ENCODE data around the gene NUBP1. TPM values are rescaled to one million over a fixed set of nuclear protein-coding genes. Genes with fewer than 3 reads are reported as not detected.

The NUBP1 gene
- polyA plus RNA-seq, 1 donor (not counting 4 experiments of a cell fraction or from before 2014, with no cell fraction given): 22.2 TPM

DNA sequence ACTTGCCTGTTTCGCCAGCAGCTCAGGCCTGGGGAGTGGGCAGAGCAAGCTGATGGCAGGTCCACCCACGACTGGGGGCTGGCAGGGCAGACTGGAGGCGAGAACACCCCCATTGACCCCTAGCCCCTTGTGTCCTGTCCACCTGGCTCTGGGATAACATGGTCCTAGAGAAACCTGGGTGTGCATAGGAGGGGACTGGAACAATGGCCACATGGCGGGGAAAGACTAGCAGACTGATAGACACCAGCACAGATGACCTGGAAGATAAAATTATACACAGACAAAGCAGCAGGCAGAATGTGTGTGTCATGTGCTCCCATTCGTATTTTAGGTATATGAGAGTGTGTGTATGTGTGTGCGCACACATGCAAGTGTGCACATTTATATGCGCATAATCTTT lies 23.5 kb downstream of the NUBP1 start:
- no peaks in the 10 kb centered on the region for H3K9me3 ChIP-seq (ENCODE audit: control insufficient read depth, low read depth, low read length)
- no peak for TF ChIP-seq EZH2 (IDR thresholded peaks at IDR 0.05; ENCODE audit: low read length)
- TF ChIP-seq, protein P1, sequence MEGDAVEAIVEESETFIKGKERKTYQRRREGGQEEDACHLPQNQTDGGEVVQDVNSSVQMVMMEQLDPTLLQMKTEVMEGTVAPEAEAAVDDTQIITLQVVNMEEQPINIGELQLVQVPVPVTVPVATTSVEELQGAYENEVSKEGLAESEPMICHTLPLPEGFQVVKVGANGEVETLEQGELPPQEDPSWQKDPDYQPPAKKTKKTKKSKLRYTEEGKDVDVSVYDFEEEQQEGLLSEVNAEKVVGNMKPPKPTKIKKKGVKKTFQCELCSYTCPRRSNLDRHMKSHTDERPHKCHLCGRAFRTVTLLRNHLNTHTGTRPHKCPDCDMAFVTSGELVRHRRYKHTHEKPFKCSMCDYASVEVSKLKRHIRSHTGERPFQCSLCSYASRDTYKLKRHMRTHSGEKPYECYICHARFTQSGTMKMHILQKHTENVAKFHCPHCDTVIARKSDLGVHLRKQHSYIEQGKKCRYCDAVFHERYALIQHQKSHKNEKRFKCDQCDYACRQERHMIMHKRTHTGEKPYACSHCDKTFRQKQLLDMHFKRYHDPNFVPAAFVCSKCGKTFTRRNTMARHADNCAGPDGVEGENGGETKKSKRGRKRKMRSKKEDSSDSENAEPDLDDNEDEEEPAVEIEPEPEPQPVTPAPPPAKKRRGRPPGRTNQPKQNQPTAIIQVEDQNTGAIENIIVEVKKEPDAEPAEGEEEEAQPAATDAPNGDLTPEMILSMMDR (optimal IDR thresholded peaks at IDR 0.05 in 1 of 3, IDR thresholded peaks at IDR 0.05 in 1 of 3, conservative IDR thresholded peaks at IDR 0.05 in 1 of 3; ENCODE audit: extremely low read depth in 1 of 3, insufficient read depth in 2 of 3, low read length in 3 of 3): no peak
- peaks cover 0 to 3% of the 10 kb centered on the region in 2 experiments for H3K36me3 ChIP-seq (ENCODE audit: control insufficient read depth in 2 of 2, extremely low read depth in 1 of 2, insufficient read depth in 2 of 2, low read length in 2 of 2)
- dilution Hi-C loops (cut with MboI; ENCODE audit: extremely low pct_ligation_motif_present, low sequenced_read_pairs): no loop called here
- H4K20me1 ChIP-seq (ENCODE audit: control insufficient read depth, extremely low read depth, insufficient read depth, low read length): no peaks in the 10 kb centered on the region
- FAIRE-seq: no peak
- no peaks in the 10 kb centered on the region for H3K4me1 ChIP-seq (ENCODE audit: control insufficient read depth, extremely low read depth, insufficient read depth, low read length)
- H3K4me2 ChIP-seq (ENCODE audit: control insufficient read depth, extremely low read depth, insufficient read depth, low read depth, low read length): no peak overlapping the region
- no peak overlapping the region for H3K4me3 ChIP-seq (ENCODE audit: control insufficient read depth in 2 of 3, extremely low read depth in 1 of 3, insufficient read depth in 2 of 3, low read depth in 1 of 3, low read length in 3 of 3)
- no peaks in the 10 kb centered on the region for H3K9me1 ChIP-seq (ENCODE audit: control insufficient read depth, extremely low read depth, insufficient read depth, low read length)
- DNase-seq (ENCODE audit: low read depth, low spot score): no peak
- H3K9ac ChIP-seq (ENCODE audit: control insufficient read depth, extremely low read depth, insufficient read depth, low read length): no peak overlapping the region
- H3K27ac ChIP-seq (ENCODE audit: control insufficient read depth, insufficient read depth, low read length): no peak overlapping the region
- no peak overlapping the region for H2AFZ ChIP-seq (ENCODE audit: control insufficient read depth, low read length)
- H3K27me3 ChIP-seq (ENCODE audit: control insufficient read depth, extremely low read depth, insufficient read depth, low read length): no peaks in the 10 kb centered on the region
- no peaks in the 10 kb centered on the region for H3K79me2 ChIP-seq (ENCODE audit: control insufficient read depth, insufficient read depth, low read length)

DNA sequence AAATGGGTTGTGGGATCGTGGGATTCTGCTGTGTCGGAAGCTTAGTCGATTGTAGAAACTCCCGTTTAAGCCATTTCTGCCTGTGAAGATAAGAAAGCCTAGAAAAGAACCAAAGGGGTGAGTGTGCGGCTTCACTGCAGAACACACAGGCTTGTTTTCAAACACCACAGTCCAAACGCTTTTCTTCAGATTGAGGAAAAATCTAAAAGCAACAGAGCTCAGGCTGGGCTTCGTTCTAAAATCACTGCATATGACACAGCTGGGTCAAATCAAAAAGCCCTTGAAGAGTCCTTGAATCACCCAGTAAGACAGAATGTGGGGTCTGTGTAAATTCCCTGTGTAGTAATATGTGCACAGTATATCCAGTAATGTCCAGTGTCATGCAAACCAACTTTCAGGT lies 25.7 kb downstream of the NUBP1 start:
- dilution Hi-C loops (cut with MboI; ENCODE audit: extremely low pct_ligation_motif_present, low sequenced_read_pairs): no loop called here
- no peaks in the 10 kb centered on the region for H4K20me1 ChIP-seq (ENCODE audit: control insufficient read depth, extremely low read depth, insufficient read depth, low read length)
- FAIRE-seq (no peak), DNase-seq (ENCODE audit: low read depth, low spot score) (no peak)
- H3K4me1 ChIP-seq (ENCODE audit: control insufficient read depth, extremely low read depth, insufficient read depth, low read length): no peaks in the 10 kb centered on the region
- TF ChIP-seq EZH2 (IDR thresholded peaks at IDR 0.05; ENCODE audit: low read length): no peak
- TF ChIP-seq, protein P1 (optimal IDR thresholded peaks at IDR 0.05 in 1 of 3, IDR thresholded peaks at IDR 0.05 in 1 of 3, conservative IDR thresholded peaks at IDR 0.05 in 1 of 3; ENCODE audit: extremely low read depth in 1 of 3, insufficient read depth in 2 of 3, low read length in 3 of 3): no peak
- no peaks in the 10 kb centered on the region for H3K79me2 ChIP-seq (ENCODE audit: control insufficient read depth, insufficient read depth, low read length)
- H2AFZ ChIP-seq (ENCODE audit: control insufficient read depth, low read length): no peak overlapping the region
- H3K4me2 ChIP-seq (ENCODE audit: control insufficient read depth, extremely low read depth, insufficient read depth, low read depth, low read length): no peak overlapping the region
- no peak overlapping the region for H3K27ac ChIP-seq (ENCODE audit: control insufficient read depth, insufficient read depth, low read length)
- H3K4me3 ChIP-seq (ENCODE audit: control insufficient read depth in 2 of 3, extremely low read depth in 1 of 3, insufficient read depth in 2 of 3, low read depth in 1 of 3, low read length in 3 of 3): no peak overlapping the region
- H3K9me3 ChIP-seq (ENCODE audit: control insufficient read depth, low read depth, low read length): no peaks in the 10 kb centered on the region
- H3K9me1 ChIP-seq (ENCODE audit: control insufficient read depth, extremely low read depth, insufficient read depth, low read length): no peaks in the 10 kb centered on the region
- H3K9ac ChIP-seq (ENCODE audit: control insufficient read depth, extremely low read depth, insufficient read depth, low read length): no peak overlapping the region
- H3K27me3 ChIP-seq (ENCODE audit: control insufficient read depth, extremely low read depth, insufficient read depth, low read length): no peaks in the 10 kb centered on the region
- H3K36me3 ChIP-seq (ENCODE audit: control insufficient read depth in 2 of 2, extremely low read depth in 1 of 2, insufficient read depth in 2 of 2, low read length in 2 of 2): peaks cover 0 to 1% of the 10 kb centered on the region in 2 experiments
